GM18511 (cell line): Measurements from ENCODE around the gene MSL3B.

Experiments
- ATAC-seq: cut with Tn5 transposase; IDR thresholded peaks from one replicate; pipeline ENCODE4 v1.9.1; 2021; ENCODE audit warnings: mild to moderate bottlenecking, moderate library complexity; ENCODE audit not compliant: unreplicated experiment

Gene MSL3B

GRCh38 chr2:233835230-233836186 lies 32.7 kb downstream of the MSL3B start:
- no peak for ATAC-seq

DNA sequence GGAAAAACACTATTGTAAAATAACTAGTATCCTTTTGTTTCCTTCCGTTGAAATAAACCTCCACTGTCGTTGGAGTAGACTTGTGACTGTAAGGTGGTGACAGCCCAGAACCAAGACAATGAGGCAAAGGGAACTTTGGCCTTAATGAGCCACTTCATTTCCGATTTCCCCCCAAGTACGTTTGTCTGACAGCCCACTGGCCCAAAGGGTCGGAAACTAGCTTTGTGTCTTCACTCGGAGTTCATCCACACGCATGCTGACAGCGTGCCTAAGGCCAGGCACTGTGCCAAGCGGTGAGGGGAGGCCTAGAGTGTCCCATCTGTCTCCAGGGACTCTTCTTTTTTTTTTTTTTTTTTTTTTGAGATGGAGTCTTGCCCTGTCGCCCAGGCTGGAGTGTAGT lies 34.8 kb downstream of the MSL3B start:
- no peak for ATAC-seq

DNA sequence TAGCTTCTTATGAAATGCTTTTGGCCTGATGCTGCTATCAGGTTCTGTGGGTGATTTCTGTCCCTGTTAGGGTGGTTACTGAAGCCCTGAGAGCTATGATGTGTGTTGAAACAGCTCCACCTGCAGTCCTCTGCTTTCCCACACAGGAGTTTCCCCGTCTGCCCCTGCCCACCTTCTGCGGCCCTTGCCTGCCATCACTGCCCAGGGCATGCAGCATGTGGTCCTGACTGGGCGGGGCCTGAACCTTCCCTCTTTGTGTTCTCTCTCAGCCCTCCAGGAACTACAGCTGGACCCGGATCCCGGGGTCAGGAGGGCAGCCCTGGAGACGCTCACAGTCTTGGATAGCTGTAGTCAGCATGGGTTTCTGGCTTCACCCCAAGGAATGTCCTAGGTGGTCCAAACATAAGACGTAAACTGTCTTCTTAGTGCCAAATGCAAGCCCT lies 35.3 kb downstream of the MSL3B start:
- no peak for ATAC-seq

DNA sequence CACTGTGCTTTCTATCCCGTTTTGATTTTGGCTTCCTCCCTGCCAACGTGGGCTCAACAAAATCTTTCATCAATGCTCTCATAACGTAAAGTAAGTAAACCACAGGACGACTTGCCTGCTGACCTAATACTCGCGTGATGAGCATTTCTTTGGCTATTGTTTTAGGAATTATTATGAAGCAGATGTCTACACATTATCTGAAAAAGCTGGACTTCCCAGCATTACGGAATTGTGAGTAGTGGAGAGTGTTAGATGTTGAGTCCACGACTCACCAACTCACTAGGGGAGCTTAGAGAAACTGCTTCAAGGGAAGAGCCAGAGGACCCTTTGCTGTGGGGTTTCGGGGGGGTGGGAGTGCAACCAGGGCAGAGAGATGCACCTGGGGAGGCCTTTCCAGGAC lies 35.8 kb downstream of the MSL3B start:
- ATAC-seq: no peak

- ATAC-seq: no peak
Measured at GRCh38 chr2:233831861-233832260, 36.3 kb downstream of the MSL3B start.

GRCh38 chr2:233831011-233831721 lies 37.0 kb downstream of the MSL3B start:
- ATAC-seq: no peak

DNA sequence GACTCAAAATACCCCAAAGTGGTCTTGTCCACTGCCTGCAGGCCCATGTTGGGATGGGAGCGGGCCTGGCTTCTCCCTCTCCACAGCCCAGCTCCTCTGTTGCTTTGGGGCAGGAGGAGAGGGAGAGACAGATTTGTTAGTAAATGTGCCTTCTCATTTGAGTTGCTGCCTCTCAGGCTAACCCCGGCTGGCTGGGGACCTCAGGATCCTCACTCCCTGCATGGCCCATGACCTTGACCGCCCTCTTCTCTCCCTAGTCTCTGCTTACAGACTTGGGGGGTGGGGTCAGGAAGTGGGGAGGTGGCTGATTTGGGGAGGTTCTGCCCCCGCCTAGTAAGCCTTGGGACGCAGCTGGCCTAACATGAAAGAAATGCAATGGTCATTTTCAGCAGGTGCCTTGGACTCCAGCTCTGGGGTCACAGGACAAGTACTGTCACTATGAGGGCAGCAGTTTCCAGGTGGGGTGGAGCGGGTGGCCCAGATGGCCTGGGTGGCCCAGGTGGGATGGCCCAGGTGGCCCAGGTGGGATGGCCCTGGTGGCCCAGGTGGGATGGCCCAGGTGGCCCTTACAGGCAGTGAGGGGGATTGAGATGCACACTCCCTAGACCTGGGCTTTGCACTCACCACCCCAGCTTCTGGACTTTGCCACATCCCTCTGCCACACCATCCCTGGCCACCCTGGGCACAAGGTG lies 37.9 kb downstream of the MSL3B start:
- no peak for ATAC-seq

DNA sequence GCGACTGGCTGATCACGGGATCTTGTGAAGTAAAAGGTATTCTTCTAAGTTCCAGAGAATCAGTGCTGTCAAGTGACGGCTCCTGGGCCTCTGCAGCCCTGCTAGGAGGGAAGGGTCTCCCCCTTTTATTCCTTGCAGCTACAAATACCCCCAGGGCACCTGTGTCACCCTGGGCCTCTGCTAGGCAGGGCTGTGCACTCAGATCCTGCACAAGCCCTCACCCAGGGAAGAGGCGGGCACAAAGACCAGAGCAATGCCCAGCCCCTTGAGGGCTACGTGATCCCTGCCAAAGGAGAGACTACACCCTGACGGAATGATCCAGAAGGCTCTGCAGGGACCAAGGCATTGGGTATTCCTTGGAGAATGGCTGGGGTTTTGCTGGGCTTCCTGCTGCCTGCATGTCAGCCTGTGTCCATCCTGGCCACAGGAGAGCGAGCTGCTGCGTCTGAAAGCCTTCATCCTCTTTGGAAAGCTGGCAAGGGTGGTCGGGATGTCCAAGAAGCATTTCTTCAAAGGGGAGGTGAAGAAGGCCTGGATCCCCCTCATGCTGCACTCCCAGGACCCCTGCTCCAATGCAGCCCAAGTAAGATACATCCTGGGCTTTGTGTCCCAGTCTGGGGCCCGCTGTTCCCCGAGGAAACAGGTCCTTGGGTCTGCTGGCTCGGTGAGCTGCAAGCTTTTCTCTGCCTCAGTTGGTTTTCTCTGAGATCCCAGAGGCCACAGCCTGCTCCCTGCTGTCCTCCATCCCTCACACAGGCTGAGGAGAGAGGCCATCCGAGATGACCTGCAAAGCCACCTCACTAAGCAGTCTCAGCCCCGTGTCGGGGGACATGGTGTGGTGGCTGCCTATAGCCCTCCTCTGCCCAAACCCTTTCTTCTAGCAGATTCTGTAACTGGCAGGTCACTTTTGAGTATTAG lies 38.7 kb downstream of the MSL3B start:
- ATAC-seq: no peak

GRCh38 chr2:233828546-233829192 lies 39.5 kb downstream of the MSL3B start:
- no peak for ATAC-seq

- no peak for ATAC-seq
Measured at GRCh38 chr2:233824373-233824772, 43.8 kb downstream of the MSL3B start.

DNA sequence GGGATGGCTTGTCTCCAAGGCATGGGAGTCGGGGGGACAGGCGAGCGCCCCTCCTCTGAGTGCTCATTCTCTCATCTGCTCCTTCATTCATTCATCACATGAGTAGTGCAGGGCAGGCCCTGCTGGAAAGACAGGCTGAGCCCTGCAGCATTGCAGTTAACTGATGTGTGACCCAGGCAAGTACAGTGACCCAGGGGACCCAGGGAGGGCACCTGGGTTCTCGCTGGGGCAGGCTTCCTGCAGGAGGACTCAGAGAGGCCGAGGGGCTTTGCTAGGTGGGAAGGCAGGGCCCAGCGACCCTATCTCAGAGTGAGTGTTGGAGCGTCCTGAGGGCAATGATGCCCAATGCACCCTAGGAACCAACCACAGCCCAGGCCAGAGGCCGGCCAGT lies 44.5 kb downstream of the MSL3B start:
- no peak for ATAC-seq

GRCh38 chr2:233822781-233823730 lies 45.1 kb downstream of the MSL3B start:
- no peak for ATAC-seq

- ATAC-seq: no peak
Measured at GRCh38 chr2:233822101-233822771, 46.0 kb downstream of the MSL3B start.

DNA sequence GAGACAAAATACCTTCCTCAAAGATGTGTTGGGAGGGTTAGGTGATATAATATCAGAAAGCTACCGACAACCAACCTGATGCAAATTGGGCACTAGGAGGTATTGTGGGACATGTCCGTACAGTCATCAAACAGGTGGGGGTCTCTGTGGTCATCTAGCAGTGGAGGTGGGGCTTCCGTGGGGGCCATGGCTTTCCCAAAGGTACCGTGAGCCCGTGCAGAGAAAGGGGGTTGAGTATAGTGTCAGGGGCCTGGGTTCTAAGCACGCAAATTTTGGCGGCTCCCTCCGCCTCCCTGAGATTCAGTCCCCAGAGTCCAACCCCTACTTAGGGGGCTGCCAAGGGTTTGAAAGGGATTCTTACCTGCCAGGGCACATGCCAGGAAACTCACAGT lies 46.5 kb downstream of the MSL3B start:
- no peak for ATAC-seq

- ATAC-seq: no peak
Measured at GRCh38 chr2:233821196-233821595, 47.0 kb downstream of the MSL3B start.

DNA sequence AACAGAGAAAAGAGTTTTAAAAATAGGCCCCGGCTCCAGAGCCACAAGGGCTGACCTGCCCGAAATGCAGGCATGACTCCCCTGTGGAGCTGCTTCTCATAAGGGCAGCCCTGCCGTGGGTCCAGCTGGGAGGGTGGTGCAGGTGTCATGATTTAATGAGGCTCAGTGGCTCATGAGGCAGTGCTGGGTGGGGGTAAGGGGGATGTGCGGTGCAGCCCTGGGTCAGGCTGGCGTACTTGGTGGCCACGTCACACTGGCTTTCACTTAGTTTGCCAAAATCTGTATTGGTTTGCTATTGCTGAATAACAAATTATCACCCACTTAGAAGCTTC lies 47.4 kb downstream of the MSL3B start:
- no peak for ATAC-seq

DNA sequence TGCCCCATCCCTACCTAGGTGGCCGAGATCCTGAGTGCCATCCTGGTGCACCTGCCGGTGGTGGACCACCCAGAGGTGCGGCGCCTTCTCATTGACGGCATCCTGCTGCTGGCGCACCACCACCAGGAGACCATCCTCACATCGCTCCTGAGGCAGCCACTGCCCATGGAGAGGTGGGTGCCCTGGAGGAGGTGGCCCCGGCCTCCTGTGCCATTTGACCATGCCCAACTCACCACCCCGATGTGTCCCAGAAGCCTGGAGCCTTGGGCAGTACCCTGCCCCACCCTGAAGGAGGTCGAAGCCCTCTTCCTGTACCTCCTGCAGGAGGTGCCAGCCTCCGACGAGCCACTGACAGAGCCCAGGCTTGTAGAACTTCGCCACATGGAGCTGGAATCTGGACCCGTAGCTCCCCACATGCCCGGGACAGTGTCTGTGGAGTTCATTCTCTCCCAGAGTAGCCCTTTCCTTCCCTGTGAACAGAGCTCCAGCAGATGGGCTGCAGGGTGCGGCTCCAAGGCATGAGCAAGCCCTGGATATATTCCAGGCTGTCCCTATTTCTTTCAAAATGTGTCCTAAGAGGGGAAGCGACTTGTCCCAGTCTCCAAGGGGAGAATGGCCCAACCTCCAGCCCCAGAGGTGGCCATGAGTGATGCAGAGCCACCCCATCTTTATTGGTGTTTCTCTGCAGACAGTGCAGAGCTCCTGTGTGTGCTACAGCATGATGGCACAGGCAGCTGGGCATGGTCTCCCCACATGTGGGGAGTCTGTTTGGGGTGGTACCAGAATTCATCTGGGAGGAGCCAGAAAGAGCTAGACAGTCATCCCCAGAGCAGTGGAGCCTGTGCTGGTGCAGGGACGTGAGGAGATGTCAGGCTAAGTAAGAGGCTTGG lies 48.1 kb downstream of the MSL3B start:
- ATAC-seq: no peak
